ENCODE results near the gene OBI1.

OBI1 gene

DNA sequence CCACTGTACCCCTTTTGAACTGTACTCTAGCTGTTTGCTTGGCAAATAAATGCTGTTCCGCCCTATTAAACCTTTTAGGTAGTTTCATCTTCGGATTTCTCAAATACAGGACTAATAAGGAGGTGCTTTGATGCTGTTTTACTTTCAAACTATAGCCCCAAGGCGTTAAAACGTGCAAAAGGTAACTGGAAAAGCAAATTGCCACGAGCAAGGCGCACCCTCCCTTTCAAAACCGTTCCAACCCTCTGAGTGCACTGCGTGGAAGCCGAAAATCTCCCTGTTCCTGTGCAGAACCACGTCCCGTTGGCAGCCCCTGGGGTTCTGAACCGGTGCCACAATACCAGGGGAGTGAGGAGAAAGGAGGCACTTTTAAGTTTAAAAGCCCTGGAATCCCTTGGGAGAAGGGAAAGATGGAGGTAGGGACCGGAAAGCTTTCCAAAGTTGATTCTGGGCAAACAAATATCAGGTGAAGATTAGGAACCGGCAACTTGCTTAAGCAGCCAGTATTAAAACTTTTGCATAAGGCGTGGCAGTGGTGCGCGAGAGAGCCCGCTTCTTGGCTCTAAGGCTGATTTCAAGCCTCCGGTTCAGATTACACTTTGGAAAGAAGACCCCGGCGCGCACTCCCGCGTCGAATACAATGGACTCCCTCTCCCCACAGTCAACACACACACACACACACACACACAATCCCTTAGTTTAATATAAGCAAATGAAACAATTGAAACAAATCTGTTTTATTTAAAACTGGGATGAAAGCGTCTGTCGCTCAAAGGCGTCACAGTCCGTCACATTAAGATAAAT lies 65.1 kb downstream of the OBI1 start (continued):
- TF ChIP-seq, protein P1, sequence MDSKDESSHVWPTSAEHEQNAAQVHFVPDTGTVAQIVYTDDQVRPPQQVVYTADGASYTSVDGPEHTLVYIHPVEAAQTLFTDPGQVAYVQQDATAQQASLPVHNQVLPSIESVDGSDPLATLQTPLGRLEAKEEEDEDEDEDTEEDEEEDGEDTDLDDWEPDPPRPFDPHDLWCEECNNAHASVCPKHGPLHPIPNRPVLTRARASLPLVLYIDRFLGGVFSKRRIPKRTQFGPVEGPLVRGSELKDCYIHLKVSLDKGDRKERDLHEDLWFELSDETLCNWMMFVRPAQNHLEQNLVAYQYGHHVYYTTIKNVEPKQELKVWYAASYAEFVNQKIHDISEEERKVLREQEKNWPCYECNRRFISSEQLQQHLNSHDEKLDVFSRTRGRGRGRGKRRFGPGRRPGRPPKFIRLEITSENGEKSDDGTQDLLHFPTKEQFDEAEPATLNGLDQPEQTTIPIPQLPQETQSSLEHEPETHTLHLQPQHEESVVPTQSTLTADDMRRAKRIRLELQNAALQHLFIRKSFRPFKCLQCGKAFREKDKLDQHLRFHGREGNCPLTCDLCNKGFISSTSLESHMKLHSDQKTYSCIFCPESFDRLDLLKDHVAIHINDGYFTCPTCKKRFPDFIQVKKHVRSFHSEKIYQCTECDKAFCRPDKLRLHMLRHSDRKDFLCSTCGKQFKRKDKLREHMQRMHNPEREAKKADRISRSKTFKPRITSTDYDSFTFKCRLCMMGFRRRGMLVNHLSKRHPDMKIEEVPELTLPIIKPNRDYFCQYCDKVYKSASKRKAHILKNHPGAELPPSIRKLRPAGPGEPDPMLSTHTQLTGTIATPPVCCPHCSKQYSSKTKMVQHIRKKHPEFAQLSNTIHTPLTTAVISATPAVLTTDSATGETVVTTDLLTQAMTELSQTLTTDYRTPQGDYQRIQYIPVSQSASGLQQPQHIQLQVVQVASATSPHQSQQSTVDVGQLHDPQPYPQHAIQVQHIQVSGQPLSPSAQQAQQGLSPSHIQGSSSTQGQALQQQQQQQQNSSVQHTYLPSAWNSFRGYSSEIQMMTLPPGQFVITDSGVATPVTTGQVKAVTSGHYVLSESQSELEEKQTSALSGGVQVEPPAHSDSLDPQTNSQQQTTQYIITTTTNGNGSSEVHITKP (tag by site-specific recombination; IDR thresholded peaks at IDR 0.05), result peak; percentile 63; the same call in 1 of the 2 replicates
- 0 out of 2 replicates have a peak, but pooled peaks have one; percentile 48 for TF ChIP-seq TRIM28 (IDR thresholded peaks at IDR 0.05; ENCODE audit: borderline replicate concordance, low read length)
- TF ChIP-seq ZNF624 (tag by site-specific recombination; IDR thresholded peaks at IDR 0.05), result no peak
- TF ChIP-seq ZNF830 (tag by site-specific recombination; IDR thresholded peaks at IDR 0.05; ENCODE audit: low read depth), result no peak
- TF ChIP-seq, protein P2, sequence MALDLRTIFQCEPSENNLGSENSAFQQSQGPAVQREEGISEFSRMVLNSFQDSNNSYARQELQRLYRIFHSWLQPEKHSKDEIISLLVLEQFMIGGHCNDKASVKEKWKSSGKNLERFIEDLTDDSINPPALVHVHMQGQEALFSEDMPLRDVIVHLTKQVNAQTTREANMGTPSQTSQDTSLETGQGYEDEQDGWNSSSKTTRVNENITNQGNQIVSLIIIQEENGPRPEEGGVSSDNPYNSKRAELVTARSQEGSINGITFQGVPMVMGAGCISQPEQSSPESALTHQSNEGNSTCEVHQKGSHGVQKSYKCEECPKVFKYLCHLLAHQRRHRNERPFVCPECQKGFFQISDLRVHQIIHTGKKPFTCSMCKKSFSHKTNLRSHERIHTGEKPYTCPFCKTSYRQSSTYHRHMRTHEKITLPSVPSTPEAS (tag by site-specific recombination; IDR thresholded peaks at IDR 0.05), result 0 out of 2 replicates have a peak, but pooled peaks have one; percentile 53
- peak; percentile 67 for TF ChIP-seq GLIS1 (tag by site-specific recombination; IDR thresholded peaks at IDR 0.05)

DNA sequence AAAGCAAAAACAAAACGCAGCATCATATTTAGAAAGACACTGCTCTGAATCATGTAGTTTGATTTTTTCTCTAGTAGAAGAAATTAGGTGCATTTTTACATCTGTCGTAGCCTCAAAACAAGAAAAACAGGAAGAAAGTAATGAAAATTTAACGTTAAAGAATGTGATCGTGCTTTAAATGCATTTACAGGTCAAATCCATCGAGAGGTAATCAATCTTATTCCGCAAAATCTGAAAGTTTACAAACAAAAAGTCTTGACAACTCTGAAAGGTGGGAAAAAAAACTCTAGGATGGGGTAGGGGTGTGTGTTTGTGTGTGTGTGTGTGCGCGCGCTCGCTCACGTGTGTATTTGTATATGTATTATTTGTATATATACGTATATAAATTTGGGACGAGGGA lies 65.8 kb downstream of the OBI1 start:
- Histone ChIP-seq H3K36me3 (ENCODE audit: control insufficient read depth in 2 of 2, insufficient read depth in 1 of 2, low read length in 2 of 2) (no peaks in the 10 kb centered on the region), H3K9me3 (ENCODE audit: control insufficient read depth, insufficient read depth, low read depth, low read length) (no peaks in the 10 kb centered on the region), H3K27ac (ENCODE audit: extremely low read depth, low read depth, low read length) (no peak overlapping the region), H3K4me1 (ENCODE audit: control insufficient read depth, insufficient read depth, low read length) (no peaks in the 10 kb centered on the region), H3K4me3 (ENCODE audit: low read depth, low read length) (no peak overlapping the region)
- ChIA-PET POLR2A (no interaction called here), CTCF (interaction anchor here (0.8 kb wide), 1 partner anchor 1708 kb away, joined by 3 read pairs; no protein-coding TSS in a partner anchor)
- TF ChIP-seq ZNF433 (tag by site-specific recombination; IDR thresholded peaks at IDR 0.05; ENCODE audit: low read depth) (no peak), MEIS1 (CRISPR knock-in tag; IDR thresholded peaks at IDR 0.05; ENCODE audit: borderline replicate concordance) (no peak)
- TF ChIP-seq, protein P3, sequence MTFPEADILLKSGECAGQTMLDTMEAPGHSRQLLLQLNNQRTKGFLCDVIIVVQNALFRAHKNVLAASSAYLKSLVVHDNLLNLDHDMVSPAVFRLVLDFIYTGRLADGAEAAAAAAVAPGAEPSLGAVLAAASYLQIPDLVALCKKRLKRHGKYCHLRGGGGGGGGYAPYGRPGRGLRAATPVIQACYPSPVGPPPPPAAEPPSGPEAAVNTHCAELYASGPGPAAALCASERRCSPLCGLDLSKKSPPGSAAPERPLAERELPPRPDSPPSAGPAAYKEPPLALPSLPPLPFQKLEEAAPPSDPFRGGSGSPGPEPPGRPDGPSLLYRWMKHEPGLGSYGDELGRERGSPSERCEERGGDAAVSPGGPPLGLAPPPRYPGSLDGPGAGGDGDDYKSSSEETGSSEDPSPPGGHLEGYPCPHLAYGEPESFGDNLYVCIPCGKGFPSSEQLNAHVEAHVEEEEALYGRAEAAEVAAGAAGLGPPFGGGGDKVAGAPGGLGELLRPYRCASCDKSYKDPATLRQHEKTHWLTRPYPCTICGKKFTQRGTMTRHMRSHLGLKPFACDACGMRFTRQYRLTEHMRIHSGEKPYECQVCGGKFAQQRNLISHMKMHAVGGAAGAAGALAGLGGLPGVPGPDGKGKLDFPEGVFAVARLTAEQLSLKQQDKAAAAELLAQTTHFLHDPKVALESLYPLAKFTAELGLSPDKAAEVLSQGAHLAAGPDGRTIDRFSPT (tag by site-specific recombination; IDR thresholded peaks at IDR 0.05), result no peak

DNA sequence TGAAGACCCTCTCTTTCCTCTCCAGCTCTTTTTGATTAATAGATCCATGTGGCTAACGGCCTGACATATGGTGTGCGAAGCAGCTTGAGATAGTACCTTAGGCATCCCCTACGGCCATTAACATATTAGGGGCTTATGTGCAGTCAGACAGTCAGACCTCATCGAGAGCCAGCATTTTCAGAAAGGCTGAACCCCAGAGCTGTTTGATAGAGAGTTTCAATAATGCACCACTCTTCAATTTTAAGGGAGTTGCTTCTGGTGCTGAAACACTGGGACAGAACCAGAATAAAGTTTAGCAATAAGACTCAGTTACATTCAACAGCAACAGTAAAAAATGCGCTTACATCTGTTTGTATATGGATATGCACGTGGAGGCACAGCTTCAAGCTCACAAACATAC lies 66.4 kb downstream of the OBI1 start:
- H3K4me3 ChIP-seq (ENCODE audit: low read depth, low read length), result no peak overlapping the region
- CTCF ChIA-PET, result interaction anchor here (0.8 kb wide), 1 partner anchor 1707 kb away, joined by 3 read pairs; no protein-coding TSS in a partner anchor
- no peak for TF ChIP-seq ZBTB8A (tag by site-specific recombination; IDR thresholded peaks at IDR 0.05)
- H3K9me3 ChIP-seq (ENCODE audit: control insufficient read depth, insufficient read depth, low read depth, low read length), result no peaks in the 10 kb centered on the region
- no peaks in the 10 kb centered on the region for H3K36me3 ChIP-seq (ENCODE audit: control insufficient read depth in 2 of 2, insufficient read depth in 1 of 2, low read length in 2 of 2)
- POLR2A ChIA-PET, result no interaction called here
- no peaks in the 10 kb centered on the region for H3K4me1 ChIP-seq (ENCODE audit: control insufficient read depth, insufficient read depth, low read length)
- H3K27ac ChIP-seq (ENCODE audit: extremely low read depth, low read depth, low read length), result no peak overlapping the region

DNA sequence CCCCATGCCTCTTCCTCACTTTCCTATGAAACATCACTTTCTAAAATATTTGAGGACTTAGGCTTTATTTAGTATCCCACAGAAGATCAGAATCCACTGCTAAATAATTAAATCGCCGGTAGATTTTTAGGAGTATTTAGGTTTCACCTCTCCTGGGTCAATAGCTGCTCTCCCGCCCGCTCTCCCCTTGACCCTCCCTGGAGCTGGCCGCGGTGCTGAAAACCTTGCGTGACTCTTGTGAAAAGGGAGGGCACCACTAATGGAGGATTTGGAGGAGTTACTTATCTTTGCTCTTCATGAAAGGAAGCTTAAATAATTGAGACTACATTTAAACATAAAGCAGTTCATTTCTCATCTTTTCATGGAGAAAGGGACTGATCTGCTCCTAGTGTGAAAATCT lies 69.7 kb downstream of the OBI1 start:
- Histone ChIP-seq H3K9me3 (ENCODE audit: control insufficient read depth, insufficient read depth, low read depth, low read length) (no peaks in the 10 kb centered on the region), H3K4me3 (ENCODE audit: low read depth, low read length) (no peak overlapping the region), H3K27ac (ENCODE audit: extremely low read depth, low read depth, low read length) (no peak overlapping the region), H3K4me1 (ENCODE audit: control insufficient read depth, insufficient read depth, low read length) (no peaks in the 10 kb centered on the region), H3K36me3 (ENCODE audit: control insufficient read depth in 2 of 2, insufficient read depth in 1 of 2, low read length in 2 of 2) (no peaks in the 10 kb centered on the region)
- ChIA-PET CTCF (no interaction called here), POLR2A (no interaction called here)
- TF ChIP-seq ZNF549 (tag by site-specific recombination; IDR thresholded peaks at IDR 0.05) (no peak), ZFP69B (tag by site-specific recombination; IDR thresholded peaks at IDR 0.05) (no peak), TRIM28 (IDR thresholded peaks at IDR 0.05; ENCODE audit: borderline replicate concordance, low read length) (0 out of 2 replicates have a peak, but pooled peaks have one; percentile 17)
- TF ChIP-seq, protein P4, sequence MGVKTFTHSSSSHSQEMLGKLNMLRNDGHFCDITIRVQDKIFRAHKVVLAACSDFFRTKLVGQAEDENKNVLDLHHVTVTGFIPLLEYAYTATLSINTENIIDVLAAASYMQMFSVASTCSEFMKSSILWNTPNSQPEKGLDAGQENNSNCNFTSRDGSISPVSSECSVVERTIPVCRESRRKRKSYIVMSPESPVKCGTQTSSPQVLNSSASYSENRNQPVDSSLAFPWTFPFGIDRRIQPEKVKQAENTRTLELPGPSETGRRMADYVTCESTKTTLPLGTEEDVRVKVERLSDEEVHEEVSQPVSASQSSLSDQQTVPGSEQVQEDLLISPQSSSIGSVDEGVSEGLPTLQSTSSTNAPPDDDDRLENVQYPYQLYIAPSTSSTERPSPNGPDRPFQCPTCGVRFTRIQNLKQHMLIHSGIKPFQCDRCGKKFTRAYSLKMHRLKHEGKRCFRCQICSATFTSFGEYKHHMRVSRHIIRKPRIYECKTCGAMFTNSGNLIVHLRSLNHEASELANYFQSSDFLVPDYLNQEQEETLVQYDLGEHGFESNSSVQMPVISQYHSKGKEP (tag by site-specific recombination; IDR thresholded peaks at IDR 0.05), result no peak
- TF ChIP-seq, protein P5, sequence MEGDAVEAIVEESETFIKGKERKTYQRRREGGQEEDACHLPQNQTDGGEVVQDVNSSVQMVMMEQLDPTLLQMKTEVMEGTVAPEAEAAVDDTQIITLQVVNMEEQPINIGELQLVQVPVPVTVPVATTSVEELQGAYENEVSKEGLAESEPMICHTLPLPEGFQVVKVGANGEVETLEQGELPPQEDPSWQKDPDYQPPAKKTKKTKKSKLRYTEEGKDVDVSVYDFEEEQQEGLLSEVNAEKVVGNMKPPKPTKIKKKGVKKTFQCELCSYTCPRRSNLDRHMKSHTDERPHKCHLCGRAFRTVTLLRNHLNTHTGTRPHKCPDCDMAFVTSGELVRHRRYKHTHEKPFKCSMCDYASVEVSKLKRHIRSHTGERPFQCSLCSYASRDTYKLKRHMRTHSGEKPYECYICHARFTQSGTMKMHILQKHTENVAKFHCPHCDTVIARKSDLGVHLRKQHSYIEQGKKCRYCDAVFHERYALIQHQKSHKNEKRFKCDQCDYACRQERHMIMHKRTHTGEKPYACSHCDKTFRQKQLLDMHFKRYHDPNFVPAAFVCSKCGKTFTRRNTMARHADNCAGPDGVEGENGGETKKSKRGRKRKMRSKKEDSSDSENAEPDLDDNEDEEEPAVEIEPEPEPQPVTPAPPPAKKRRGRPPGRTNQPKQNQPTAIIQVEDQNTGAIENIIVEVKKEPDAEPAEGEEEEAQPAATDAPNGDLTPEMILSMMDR (tag by site-specific recombination; IDR thresholded peaks at IDR 0.05), result no peak
